Activated T-cell treated with anti-CD3 and anti-CD28 coated beads, Interleukin-2, amount 50 U/mL, for 72 hours (primary cell): Measurements from ENCODE around the gene IL20RB. TPM values are rescaled to one million over a fixed set of nuclear protein-coding genes. Genes with fewer than 3 reads are reported as not detected.
A peak's percentile ranks its signal among the peaks of the same experiment; 100 is the strongest.

Experiments
- ATAC-seq, 2 donors: fragments of 150-1000 bp; cut with Tn5 transposase; replicated peaks in 1 of 2; 2 replicates each; pipeline ENCODE4 v1.10.0; 2021; ENCODE audit warnings: moderate library complexity in 2 of 2, mild to moderate bottlenecking in 1 of 2
- DNase-seq, 2 donors: peaks; one replicate each; pipeline ENCODE4 v3.0.0; 2021 to 2022; ENCODE audit warnings: mixed read lengths in 1 of 2
- H3K27ac Mint-ChIP-seq: one replicate; pipeline ENCODE4 v1.8.0; 2022; ENCODE audit warnings: mild to moderate bottlenecking, moderate library complexity, mixed read lengths
- H3K27me3 Mint-ChIP-seq: one replicate; pipeline ENCODE4 v1.8.0; 2022; ENCODE audit warnings: low read depth, mixed read lengths
- H3K36me3 Mint-ChIP-seq, 2 donors: one replicate each; pipeline ENCODE4 v1.8.0; 2022; ENCODE audit warnings: mixed read lengths in 2 of 2, mild to moderate bottlenecking in 1 of 2; ENCODE audit not compliant: insufficient read depth in 2 of 2
- H3K4me1 Mint-ChIP-seq: one replicate; pipeline ENCODE4 v1.8.0; 2022; ENCODE audit warnings: low read depth, mixed read lengths
- H3K4me3 Mint-ChIP-seq, 2 donors: one replicate each; pipeline ENCODE4 v1.8.0; 2022; ENCODE audit warnings: mild to moderate bottlenecking in 2 of 2, mixed read lengths in 2 of 2, moderate library complexity in 2 of 2
- H3K9me3 Mint-ChIP-seq, 2 donors: one replicate each; pipeline ENCODE4 v1.8.0; 2022; ENCODE audit warnings: mixed read lengths in 2 of 2
- total RNA-seq, 2 donors: library from RNA; stranded (reverse); gene quantifications; one replicate each; pipeline ENCODE4 v1.2.3, GENCODE V29; 2022

IL20RB gene
- total RNA-seq, 2 donors from 2014 or later: 1.7 to 2.0 TPM

- ATAC-seq (peak; percentile 81 to 84), DNase-seq (peak; percentile 85 to 86)
- no peaks in the 10 kb centered on the region for H3K9me3 Mint-ChIP-seq
- H3K4me3 Mint-ChIP-seq: peak overlapping the region; percentile 83 to 88
- H3K27me3 Mint-ChIP-seq: peaks cover 26% of the 10 kb centered on the region
- H3K36me3 Mint-ChIP-seq: no peaks in the 10 kb centered on the region
- peaks cover 10% of the 10 kb centered on the region for H3K4me1 Mint-ChIP-seq
- no peak overlapping the region for H3K27ac Mint-ChIP-seq
Observed at GRCh38 chr3:137032465-137033120, 74.8 kb downstream of the IL20RB start.

GRCh38 chr3:137035631-137036030 is 77.8 kb downstream of the IL20RB start:
- no peak for DNase-seq
- Mint-ChIP-seq H3K27me3 (peaks cover 19% of the 10 kb centered on the region), H3K27ac (no peak overlapping the region)

DNA sequence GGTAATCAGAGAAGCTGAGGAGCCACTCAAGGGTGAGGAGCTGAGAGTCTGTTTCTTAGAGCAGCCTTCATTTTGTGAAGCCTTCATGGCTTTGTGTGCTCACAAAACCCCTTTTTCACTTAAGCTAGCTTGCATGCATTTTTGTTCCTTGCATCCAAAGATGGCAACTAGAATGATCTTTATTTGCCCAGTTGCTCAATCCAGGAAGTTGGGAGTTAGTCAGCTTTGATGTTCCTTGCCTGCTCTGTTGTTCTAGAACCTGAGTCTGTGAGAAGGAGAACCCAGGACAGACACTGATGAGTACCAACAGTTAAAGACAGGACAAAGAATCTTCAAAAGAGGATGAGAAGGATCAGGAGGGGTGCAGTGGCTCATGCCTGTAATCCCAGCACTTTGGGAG is 81.8 kb downstream of the IL20RB start:
- no peaks in the 10 kb centered on the region for H3K27me3 Mint-ChIP-seq
- H3K36me3 Mint-ChIP-seq: no peaks in the 10 kb centered on the region
- ATAC-seq (no peak), DNase-seq (no peak)
- H3K4me1 Mint-ChIP-seq: no peaks in the 10 kb centered on the region
- H3K9me3 Mint-ChIP-seq: no peaks in the 10 kb centered on the region
- H3K27ac Mint-ChIP-seq: no peak overlapping the region
- no peak overlapping the region for H3K4me3 Mint-ChIP-seq

More at GRCh38 chr3:137035631-137036030, 77.8 kb downstream of the IL20RB start:
- Mint-ChIP-seq H3K4me3 (no peak overlapping the region), H3K36me3 (no peaks in the 10 kb centered on the region), H3K4me1 (peaks cover 10% of the 10 kb centered on the region), H3K9me3 (no peaks in the 10 kb centered on the region)
- ATAC-seq: peak; percentile 13 to 43

DNA sequence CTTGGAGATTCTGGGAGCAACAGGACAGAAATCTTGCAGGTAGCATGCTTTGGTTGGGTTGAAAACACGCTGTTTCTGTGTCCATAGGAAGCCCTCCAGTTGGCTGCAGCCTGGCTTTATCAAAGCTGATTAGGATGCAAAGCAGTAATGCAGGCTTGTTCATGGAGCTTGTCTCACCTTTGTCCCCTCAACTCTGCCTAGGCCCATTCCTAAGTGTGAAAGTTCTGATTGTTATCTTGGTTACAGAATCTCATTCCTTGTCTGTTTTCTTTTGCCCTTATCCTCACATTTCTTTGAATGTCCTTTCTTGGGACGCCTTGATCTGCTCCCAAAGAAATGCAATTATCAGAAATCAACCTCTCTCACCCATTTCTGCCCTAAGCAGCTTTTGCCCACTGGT is 83.5 kb downstream of the IL20RB start:
- no peaks in the 10 kb centered on the region for H3K4me1 Mint-ChIP-seq
- H3K4me3 Mint-ChIP-seq: no peak overlapping the region
- ATAC-seq: no peak
- H3K36me3 Mint-ChIP-seq: no peaks in the 10 kb centered on the region
- H3K9me3 Mint-ChIP-seq: no peaks in the 10 kb centered on the region
- H3K27ac Mint-ChIP-seq: no peak overlapping the region
- peaks cover 3% of the 10 kb centered on the region for H3K27me3 Mint-ChIP-seq
- DNase-seq: no peak

- H3K9me3 Mint-ChIP-seq: no peaks in the 10 kb centered on the region
- H3K36me3 Mint-ChIP-seq: no peaks in the 10 kb centered on the region
- ATAC-seq (no peak), DNase-seq (no peak)
- H3K4me1 Mint-ChIP-seq: no peaks in the 10 kb centered on the region
- H3K4me3 Mint-ChIP-seq: no peak overlapping the region
- peaks cover 7% of the 10 kb centered on the region for H3K27me3 Mint-ChIP-seq
- no peak overlapping the region for H3K27ac Mint-ChIP-seq
Observed at GRCh38 chr3:137041686-137042085, 83.9 kb downstream of the IL20RB start.

DNA sequence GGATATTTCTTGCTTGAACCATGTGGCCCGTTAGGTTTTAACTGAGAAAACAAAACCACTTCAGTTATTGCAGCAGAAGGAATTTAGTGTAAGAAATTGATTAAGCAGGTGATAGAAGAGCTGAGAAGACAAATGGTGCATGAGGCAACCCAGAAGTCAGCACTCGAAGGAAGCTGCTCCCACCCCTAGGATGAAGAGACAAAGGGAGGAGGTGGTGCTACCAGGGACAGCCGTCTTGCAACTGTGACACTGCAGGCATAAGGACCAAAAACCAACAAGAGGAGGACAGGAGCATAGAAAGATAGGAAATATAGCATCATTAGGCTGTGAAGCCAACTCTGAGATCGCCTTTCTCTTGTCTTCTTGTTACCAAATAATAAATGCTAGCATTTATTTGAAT is 89.0 kb downstream of the IL20RB start:
- Mint-ChIP-seq H3K36me3 (no peaks in the 10 kb centered on the region), H3K4me3 (no peak overlapping the region), H3K27me3 (peaks cover 10% of the 10 kb centered on the region), H3K4me1 (no peaks in the 10 kb centered on the region), H3K27ac (no peak overlapping the region), H3K9me3 (no peaks in the 10 kb centered on the region)
- ATAC-seq (no peak), DNase-seq (no peak)

DNA sequence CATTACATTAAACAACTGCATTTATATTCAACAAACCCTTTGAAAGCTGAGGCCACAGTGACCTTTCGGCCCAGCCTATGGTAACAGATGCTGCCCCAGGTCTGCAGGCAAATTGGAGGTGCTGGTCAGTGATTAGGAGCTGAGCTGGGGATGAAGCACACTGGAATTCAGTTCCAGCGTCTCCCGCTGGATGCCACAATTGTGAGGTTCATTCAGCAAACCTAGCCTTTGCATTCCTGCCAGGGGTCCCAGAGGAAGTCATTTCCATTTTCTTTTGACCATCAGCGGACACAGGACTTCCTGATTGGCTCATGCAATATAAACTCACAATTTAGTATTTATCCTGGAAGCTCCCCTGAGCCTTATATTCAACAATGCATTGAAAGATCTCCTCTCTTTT is 89.5 kb downstream of the IL20RB start:
- Mint-ChIP-seq H3K4me1 (no peaks in the 10 kb centered on the region), H3K27me3 (peaks cover 10% of the 10 kb centered on the region), H3K4me3 (no peak overlapping the region), H3K9me3 (no peaks in the 10 kb centered on the region), H3K36me3 (no peaks in the 10 kb centered on the region), H3K27ac (no peak overlapping the region)
- no peak for ATAC-seq
- DNase-seq: no peak

DNA sequence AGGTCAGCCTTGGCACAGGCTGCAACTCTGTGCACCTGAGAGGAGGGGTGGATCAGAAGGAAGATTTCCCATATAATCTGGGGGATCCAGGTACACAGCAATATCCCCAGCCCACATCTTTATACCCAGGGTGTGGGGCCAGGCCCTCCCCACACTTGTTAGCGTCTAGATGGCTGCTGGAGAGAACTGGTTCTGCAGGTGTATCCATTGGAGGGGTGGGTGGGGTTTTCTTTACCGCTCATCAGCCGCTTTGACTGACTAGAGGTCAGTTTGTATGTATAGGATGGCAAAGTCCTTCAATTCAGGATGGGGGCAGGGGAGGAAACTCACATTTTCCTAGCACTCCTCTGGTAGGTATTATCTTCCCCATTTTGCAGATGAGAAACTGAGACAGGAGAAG is 92.5 kb downstream of the IL20RB start:
- peaks cover 10% of the 10 kb centered on the region for H3K27me3 Mint-ChIP-seq
- no peak overlapping the region for H3K4me3 Mint-ChIP-seq
- no peak for ATAC-seq
- H3K4me1 Mint-ChIP-seq: no peaks in the 10 kb centered on the region
- H3K9me3 Mint-ChIP-seq: no peaks in the 10 kb centered on the region
- H3K36me3 Mint-ChIP-seq: no peaks in the 10 kb centered on the region
- H3K27ac Mint-ChIP-seq: no peak overlapping the region
- no peak for DNase-seq

DNA sequence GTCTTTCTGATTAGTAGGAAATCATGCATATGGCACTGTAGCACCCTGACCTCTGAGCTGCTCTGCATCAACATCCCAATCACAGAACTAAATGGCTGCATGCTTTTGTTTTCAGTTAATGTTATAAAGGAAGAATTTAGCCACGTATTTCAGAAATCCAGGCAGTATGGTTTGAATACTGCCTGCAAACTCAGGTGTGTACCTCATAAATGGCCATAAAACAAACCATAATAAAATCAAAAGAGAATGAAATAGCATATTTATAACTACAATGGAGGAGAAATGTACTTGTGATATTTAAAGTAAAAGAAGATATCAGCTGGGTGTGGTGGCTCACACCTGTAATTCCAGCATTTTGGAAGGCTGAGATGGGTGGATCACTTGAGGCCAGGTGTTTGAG is 94.5 kb downstream of the IL20RB start:
- no peak for DNase-seq
- no peak overlapping the region for H3K27ac Mint-ChIP-seq
- H3K4me1 Mint-ChIP-seq: no peaks in the 10 kb centered on the region
- peaks cover 8% of the 10 kb centered on the region for H3K27me3 Mint-ChIP-seq
- H3K9me3 Mint-ChIP-seq: no peaks in the 10 kb centered on the region
- no peaks in the 10 kb centered on the region for H3K36me3 Mint-ChIP-seq
- no peak for ATAC-seq
- no peak overlapping the region for H3K4me3 Mint-ChIP-seq

Other genes starting within 250 kb of the IL20RB start
- gene STAG1, start 205.6 kb upstream of the IL20RB start, total RNA-seq: 10 to 100 TPM; 41.0 to 52.7 TPM
- 1 to 10 TPM; 3.7 to 5.4 TPM for gene SLC35G2, start 138.9 kb upstream of the IL20RB start, total RNA-seq
- 10 to 100 TPM; 45.8 to 46.6 TPM for gene NCK1, start 95.8 kb upstream of the IL20RB start, total RNA-seq